22Rv1 (cell line): Measurements from ENCODE around the gene CBLL1.

Source experiments
- CTCF ChIP-seq: fragments of 450-650 bp; IDR thresholded peaks from 2 replicates; pipeline ENCODE4 v1.5.1; 2017; ENCODE audit warnings: mild to moderate bottlenecking
- ZFX ChIP-seq: fragments of 450-650 bp; IDR thresholded peaks from 2 replicates; pipeline ENCODE4 v1.6.1; 2017; ENCODE audit warnings: antibody characterized with exemption, borderline replicate concordance

- no peak for TF ChIP-seq CTCF
- TF ChIP-seq ZFX, result no peak
Measured at GRCh38 chr7:107779647-107780099, 35.7 kb downstream of the CBLL1 start.
